ENCODE results near the gene TBL1X. TPM values are rescaled to one million over a fixed set of nuclear protein-coding genes. Genes with fewer than 3 reads are reported as not detected.
A peak's percentile ranks its signal among the peaks of the same experiment; 100 is the strongest.

Gene TBL1X
- total and polyA plus RNA-seq, 2 of the 4 experiments (the other 2 are of a cell fraction): 16.2 to 20.8 TPM

DNA sequence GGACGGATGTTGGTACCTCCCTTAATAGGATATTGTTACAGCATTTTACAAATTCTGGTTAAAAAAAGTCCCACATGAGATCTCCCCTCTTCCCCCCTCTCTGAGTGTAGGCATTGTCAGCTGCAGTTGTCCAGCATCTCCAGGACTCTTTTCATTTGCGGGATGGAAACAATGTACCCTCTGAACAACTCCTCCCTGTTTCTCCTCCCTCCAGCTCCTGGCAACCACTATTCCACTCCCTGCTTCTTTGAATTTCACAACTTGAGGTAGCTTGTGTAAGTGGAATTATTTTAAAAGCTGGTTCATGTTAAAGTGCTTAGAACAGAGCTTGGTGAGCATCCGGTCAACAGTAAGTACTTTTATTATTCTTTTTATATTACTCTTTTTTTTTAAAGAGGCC, 69.8 kb downstream of the TBL1X start:
- TF ChIP-seq, protein P1, sequence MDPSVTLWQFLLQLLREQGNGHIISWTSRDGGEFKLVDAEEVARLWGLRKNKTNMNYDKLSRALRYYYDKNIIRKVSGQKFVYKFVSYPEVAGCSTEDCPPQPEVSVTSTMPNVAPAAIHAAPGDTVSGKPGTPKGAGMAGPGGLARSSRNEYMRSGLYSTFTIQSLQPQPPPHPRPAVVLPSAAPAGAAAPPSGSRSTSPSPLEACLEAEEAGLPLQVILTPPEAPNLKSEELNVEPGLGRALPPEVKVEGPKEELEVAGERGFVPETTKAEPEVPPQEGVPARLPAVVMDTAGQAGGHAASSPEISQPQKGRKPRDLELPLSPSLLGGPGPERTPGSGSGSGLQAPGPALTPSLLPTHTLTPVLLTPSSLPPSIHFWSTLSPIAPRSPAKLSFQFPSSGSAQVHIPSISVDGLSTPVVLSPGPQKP (IDR thresholded peaks at IDR 0.05; ENCODE audit: borderline replicate concordance, low read depth, low read length): no peak
- no peak for TF ChIP-seq CEBPB (IDR thresholded peaks at IDR 0.05; ENCODE audit: low read depth, low read length)
- TF ChIP-seq, protein P2, sequence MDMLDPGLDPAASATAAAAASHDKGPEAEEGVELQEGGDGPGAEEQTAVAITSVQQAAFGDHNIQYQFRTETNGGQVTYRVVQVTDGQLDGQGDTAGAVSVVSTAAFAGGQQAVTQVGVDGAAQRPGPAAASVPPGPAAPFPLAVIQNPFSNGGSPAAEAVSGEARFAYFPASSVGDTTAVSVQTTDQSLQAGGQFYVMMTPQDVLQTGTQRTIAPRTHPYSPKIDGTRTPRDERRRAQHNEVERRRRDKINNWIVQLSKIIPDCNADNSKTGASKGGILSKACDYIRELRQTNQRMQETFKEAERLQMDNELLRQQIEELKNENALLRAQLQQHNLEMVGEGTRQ (IDR thresholded peaks at IDR 0.05; ENCODE audit: low read depth, low read length): no peak
- TF ChIP-seq POLR2A (IDR thresholded peaks at IDR 0.05; ENCODE audit: low read depth, low read length): no peak
- no peak for TF ChIP-seq BHLHE40 (IDR thresholded peaks at IDR 0.05; ENCODE audit: low read depth, low read length)
- no peak for TF ChIP-seq MAFK (IDR thresholded peaks at IDR 0.05; ENCODE audit: low read depth, low read length)
- TF ChIP-seq MXI1 (IDR thresholded peaks at IDR 0.05; ENCODE audit: borderline replicate concordance, low read depth, low read length): no peak
- TF ChIP-seq, protein P3, sequence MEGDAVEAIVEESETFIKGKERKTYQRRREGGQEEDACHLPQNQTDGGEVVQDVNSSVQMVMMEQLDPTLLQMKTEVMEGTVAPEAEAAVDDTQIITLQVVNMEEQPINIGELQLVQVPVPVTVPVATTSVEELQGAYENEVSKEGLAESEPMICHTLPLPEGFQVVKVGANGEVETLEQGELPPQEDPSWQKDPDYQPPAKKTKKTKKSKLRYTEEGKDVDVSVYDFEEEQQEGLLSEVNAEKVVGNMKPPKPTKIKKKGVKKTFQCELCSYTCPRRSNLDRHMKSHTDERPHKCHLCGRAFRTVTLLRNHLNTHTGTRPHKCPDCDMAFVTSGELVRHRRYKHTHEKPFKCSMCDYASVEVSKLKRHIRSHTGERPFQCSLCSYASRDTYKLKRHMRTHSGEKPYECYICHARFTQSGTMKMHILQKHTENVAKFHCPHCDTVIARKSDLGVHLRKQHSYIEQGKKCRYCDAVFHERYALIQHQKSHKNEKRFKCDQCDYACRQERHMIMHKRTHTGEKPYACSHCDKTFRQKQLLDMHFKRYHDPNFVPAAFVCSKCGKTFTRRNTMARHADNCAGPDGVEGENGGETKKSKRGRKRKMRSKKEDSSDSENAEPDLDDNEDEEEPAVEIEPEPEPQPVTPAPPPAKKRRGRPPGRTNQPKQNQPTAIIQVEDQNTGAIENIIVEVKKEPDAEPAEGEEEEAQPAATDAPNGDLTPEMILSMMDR (conservative IDR thresholded peaks at IDR 0.05; ENCODE audit: low read depth, low read length): no peak
- TF ChIP-seq RFX5 (IDR thresholded peaks at IDR 0.05; ENCODE audit: low read depth, low read length): no peak
- TF ChIP-seq MAZ (IDR thresholded peaks at IDR 0.05; ENCODE audit: borderline replicate concordance, low read depth, low read length): no peak
- TF ChIP-seq CHD1 (IDR thresholded peaks at IDR 0.05; ENCODE audit: low read depth, low read length): no peak
- TF ChIP-seq RAD21 (IDR thresholded peaks at IDR 0.05; ENCODE audit: low read length): no peak
- no peak for TF ChIP-seq NFE2L2 (IDR thresholded peaks at IDR 0.05; ENCODE audit: low read depth, low read length)
- no peak for TF ChIP-seq SMC3 (IDR thresholded peaks at IDR 0.05; ENCODE audit: low read depth, low read length)
- no peak for TF ChIP-seq FOS (IDR thresholded peaks at IDR 0.05; ENCODE audit: low read depth, low read length)
- TF ChIP-seq RCOR1 (IDR thresholded peaks at IDR 0.05; ENCODE audit: insufficient replicate concordance, low read length): no peak
- DNase-seq (peak; percentile 19), ATAC-seq (ENCODE audit: low read depth) (no peak)
- intact Hi-C loops (cut with micrococcal nuclease) (no loop called here), in situ Hi-C loops (cut with MboI; ENCODE audit: low sequenced_read_pairs) (no loop called here), dilution Hi-C loops (cut with HindIII; ENCODE audit: low sequenced_read_pairs, unreplicated experiment) (no loop called here)
- H3K18ac ChIP-seq (ENCODE audit: low read depth, low read length): no peak overlapping the region
- no peak overlapping the region for H3K4ac ChIP-seq (ENCODE audit: low read depth, low read length)
- no peak overlapping the region for H2BK5ac ChIP-seq (ENCODE audit: low read depth, low read length, poor library complexity, severe bottlenecking)
- no peak overlapping the region for H4K5ac ChIP-seq (ENCODE audit: low read depth, low read length)
- no peak overlapping the region for H2AK5ac ChIP-seq (ENCODE audit: low read depth, low read length)
- H3K36me3 ChIP-seq (ENCODE audit: control insufficient read depth, insufficient read depth, low read length): no peaks in the 10 kb centered on the region; the same call in 1 of the 2 replicates
- no peaks in the 10 kb centered on the region for H3K9me3 ChIP-seq (ENCODE audit: control insufficient read depth, insufficient read depth, low read length)
- peaks cover 4% of the 10 kb centered on the region; the same call in 1 of the 2 replicates for H4K20me1 ChIP-seq (ENCODE audit: insufficient read depth, low read length)
- H3K9ac ChIP-seq (ENCODE audit: low read depth, low read length): no peak overlapping the region
- peaks cover 2% of the 10 kb centered on the region; the same call in 1 of the 2 replicates for H3K9me1 ChIP-seq (ENCODE audit: insufficient read depth, low read length)
- ChIA-PET POLR2A (ENCODE audit: unreplicated experiment) (no interaction called here), CTCF (no interaction called here)
- no CpG with 5 or more reads among the region's 3 CpGs for WGBS, 2 experiments (ENCODE audit: extremely low coverage in 2 of 2, insufficient read length in 1 of 2)
- no peaks in the 10 kb centered on the region for H3K27me3 ChIP-seq (ENCODE audit: control insufficient read depth, insufficient read depth, low read length)
- H3K27ac ChIP-seq (ENCODE audit: insufficient read depth, low read length): no peak overlapping the region
- no peak overlapping the region for H2BK120ac ChIP-seq (ENCODE audit: low read depth, low read length)
- no peak overlapping the region for H3K4me2 ChIP-seq (ENCODE audit: low read depth, low read length)
- H3K4me3 ChIP-seq (ENCODE audit: insufficient read depth, low read depth, low read length): no peak overlapping the region
- H2BK15ac ChIP-seq (ENCODE audit: low read depth, low read length): no peak overlapping the region
- H3K79me1 ChIP-seq (ENCODE audit: low read depth in 1 of 2, low read length in 2 of 2): peaks cover 35 to 64% of the 10 kb centered on the region in 2 experiments
- no peak overlapping the region for H3K23ac ChIP-seq (ENCODE audit: low read depth, low read length)
- H2AFZ ChIP-seq (replicated peaks; ENCODE audit: low read length, poor library complexity): no peak overlapping the region
- H3K4me1 ChIP-seq (ENCODE audit: control insufficient read depth, insufficient read depth, low read length): peaks cover 21% of the 10 kb centered on the region
- no peak overlapping the region for H2BK20ac ChIP-seq (ENCODE audit: low read depth, low read length)
- no peak overlapping the region for H4K91ac ChIP-seq (ENCODE audit: insufficient read depth, low read depth, low read length)
- no TSS peak for BruUV-seq (replicated peaks)
- no peak overlapping the region for H2AK9ac ChIP-seq (replicated peaks; ENCODE audit: low read depth, low read length, poor library complexity)
- no peak overlapping the region for H4K8ac ChIP-seq (ENCODE audit: low read depth in 2 of 2, low read length in 2 of 2)
- no peak overlapping the region for H3K56ac ChIP-seq (ENCODE audit: extremely low read depth, insufficient read depth, low read length)
- 0 out of 2 replicates have a peak overlapping the region, but pooled peaks have one; percentile 13 for H3K14ac ChIP-seq (replicated peaks; ENCODE audit: low read depth, low read length)

Data from IMR-90 (cell line).